NCI-H2107 treated with DMSO at 0.1 percent for 48 hours (cell line): ENCODE measurements around the gene CD109.
"Not testable (repeated sequence)": the region's sequence is repeated elsewhere in the genome, so short reads cannot be mapped to it uniquely, and the experiment has no call there.

Experiments
- DNase-seq: peaks from one replicate; lab custom pipeline; 2025; ENCODE audit not compliant: unreplicated experiment; lab: John Stamatoyannopoulos, UW

CD109 gene

GRCh38 chr6:73851048-73851447 lies 155.0 kb downstream of the CD109 start:
- DNase-seq: not testable (repeated sequence)

- peak; percentile 2 for DNase-seq
These were observed 159.2 kb downstream of the CD109 start for GRCh38 chr6:73854998-73855718.

- no peak for DNase-seq
These were observed 161.4 kb downstream of the CD109 start for GRCh38 chr6:73857341-73857890.

GRCh38 chr6:73858376-73858775 lies 162.4 kb downstream of the CD109 start:
- DNase-seq: no peak

GRCh38 chr6:73860303-73860702 lies 164.3 kb downstream of the CD109 start:
- no peak for DNase-seq

- DNase-seq: no peak
These were observed 170.3 kb downstream of the CD109 start for GRCh38 chr6:73866305-73866704.

- no peak for DNase-seq
These were observed 171.4 kb downstream of the CD109 start for GRCh38 chr6:73867411-73867810.

GRCh38 chr6:73870907-73871306 lies 174.9 kb downstream of the CD109 start:
- DNase-seq: no peak

GRCh38 chr6:73873081-73873480 lies 177.1 kb downstream of the CD109 start:
- DNase-seq: no peak
